ENCODE measurements around the gene PRPF19.

DNA sequence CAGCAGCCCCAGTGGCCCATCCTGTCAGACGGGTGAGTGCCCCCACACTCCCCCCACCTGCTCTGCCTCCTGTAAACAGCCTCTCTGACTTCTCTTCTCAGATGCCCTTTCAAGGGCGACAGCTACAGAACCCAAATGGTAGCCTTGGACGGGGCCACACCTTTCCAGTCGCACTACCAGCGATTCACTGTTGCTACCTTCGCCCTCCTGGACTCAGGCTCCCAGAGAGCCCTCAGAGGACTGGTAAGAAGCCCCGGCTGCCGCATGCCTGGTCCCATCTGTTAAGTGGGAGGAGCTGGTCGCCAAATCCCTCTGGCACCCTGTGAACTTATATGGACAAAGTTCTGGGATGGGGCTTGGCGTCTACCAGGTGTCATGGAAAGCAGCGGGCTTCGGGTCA is 32.9 kb downstream of the PRPF19 start:
- TF ChIP-seq, protein P1, sequence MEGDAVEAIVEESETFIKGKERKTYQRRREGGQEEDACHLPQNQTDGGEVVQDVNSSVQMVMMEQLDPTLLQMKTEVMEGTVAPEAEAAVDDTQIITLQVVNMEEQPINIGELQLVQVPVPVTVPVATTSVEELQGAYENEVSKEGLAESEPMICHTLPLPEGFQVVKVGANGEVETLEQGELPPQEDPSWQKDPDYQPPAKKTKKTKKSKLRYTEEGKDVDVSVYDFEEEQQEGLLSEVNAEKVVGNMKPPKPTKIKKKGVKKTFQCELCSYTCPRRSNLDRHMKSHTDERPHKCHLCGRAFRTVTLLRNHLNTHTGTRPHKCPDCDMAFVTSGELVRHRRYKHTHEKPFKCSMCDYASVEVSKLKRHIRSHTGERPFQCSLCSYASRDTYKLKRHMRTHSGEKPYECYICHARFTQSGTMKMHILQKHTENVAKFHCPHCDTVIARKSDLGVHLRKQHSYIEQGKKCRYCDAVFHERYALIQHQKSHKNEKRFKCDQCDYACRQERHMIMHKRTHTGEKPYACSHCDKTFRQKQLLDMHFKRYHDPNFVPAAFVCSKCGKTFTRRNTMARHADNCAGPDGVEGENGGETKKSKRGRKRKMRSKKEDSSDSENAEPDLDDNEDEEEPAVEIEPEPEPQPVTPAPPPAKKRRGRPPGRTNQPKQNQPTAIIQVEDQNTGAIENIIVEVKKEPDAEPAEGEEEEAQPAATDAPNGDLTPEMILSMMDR (conservative IDR thresholded peaks at IDR 0.05), result no peak
- TF ChIP-seq EZH2 (IDR thresholded peaks at IDR 0.05; ENCODE audit: low read depth), result no peak

All from PC-9 (cell line).